GM04504 (cell line): ENCODE results near the gene SLC25A43.
A peak's percentile ranks its signal among the peaks of the same experiment; 100 is the strongest.

Experiments used
- DNase-seq: peaks from one replicate; pipeline ENCODE4 v3.0.0-alpha.2; 2012; ENCODE audit warnings: low read depth

Gene SLC25A43

GRCh38 chrX:119497185-119497584 is 98.0 kb downstream of the SLC25A43 start:
- no peak for DNase-seq

GRCh38 chrX:119500061-119500800 is 101.1 kb downstream of the SLC25A43 start:
- no peak for DNase-seq

- no peak for DNase-seq
These were observed 102.5 kb downstream of the SLC25A43 start for GRCh38 chrX:119501511-119502148.

GRCh38 chrX:119502727-119503483 is 103.8 kb downstream of the SLC25A43 start:
- DNase-seq = no peak

GRCh38 chrX:119503484-119503861 is 104.3 kb downstream of the SLC25A43 start:
- peak; percentile 65 for DNase-seq
